Lower lobe of right lung (tissue), 2 donors: ENCODE results near the gene MGAT4C. TPM values are rescaled to one million over a fixed set of nuclear protein-coding genes. Genes with fewer than 3 reads are reported as not detected.
"Not testable (repeated sequence)": the region's sequence is repeated elsewhere in the genome, so short reads cannot be mapped to it uniquely, and the experiment has no call there.

Source experiments
- ATAC-seq, 2 donors: fragments of 200-7000 bp; cut with Tn5 transposase; one replicate each; pipeline ENCODE4 v1.9.1; 2020 to 2022; ENCODE audit warnings: mild to moderate bottlenecking in 2 of 2, moderate library complexity in 2 of 2
- DNase-seq: peaks from one replicate; pipeline ENCODE4 v3.0.0-alpha.2; 2020
- H3K27ac ChIP-seq: fragments of 200-600 bp; one replicate; pipeline ENCODE4 v1.8.0; 2022
- H3K27me3 ChIP-seq: fragments of 200-600 bp; one replicate; pipeline ENCODE4 v1.8.0; 2022; ENCODE audit warnings: low read depth
- H3K36me3 ChIP-seq: fragments of 200-600 bp; one replicate; pipeline ENCODE4 v1.8.0; 2022; ENCODE audit warnings: mild to moderate bottlenecking
- H3K4me1 ChIP-seq: fragments of 200-600 bp; one replicate; pipeline ENCODE4 v1.8.0; 2022
- H3K4me3 ChIP-seq: fragments of 200-600 bp; one replicate; pipeline ENCODE4 v1.8.0; 2022; ENCODE audit warnings: mild to moderate bottlenecking
- H3K9me3 ChIP-seq: fragments of 200-600 bp; one replicate; pipeline ENCODE4 v1.8.0; 2022
- intact Hi-C: fragments of 100-400 bp; cut with DNase I; formaldehyde crosslinking; loops from one replicate; pipeline ENCODE4 v1.11.0; 2022
- long read RNA-seq: library from polyadenylated mRNA; unstranded; transcript quantifications from one replicate; pipeline ENCODE4 v2.0.0, GENCODE V29; 2021
- total RNA-seq: library from RNA; stranded (reverse); fragmentation: NEBNext Ultra II Directional; extraction: Animal tissue kit (Norgen Biotek cat#: 25700); gene quantifications from one replicate; pipeline ENCODE4 v1.2.1, GENCODE V29; 2021
- TF ChIP-seq, protein P1 (sequence below): fragments of 200-600 bp; IDR thresholded peaks from one replicate; pipeline ENCODE4 v1.8.0; 2022; ENCODE audit warnings: antibody characterized with exemption, mild to moderate bottlenecking
- donor health status: DM: no; HTN: yes; CAD: no; lungs with severe emphysema.

MGAT4C gene
- 0.21 TPM for total RNA-seq
- long read RNA-seq: 0 reads

DNA sequence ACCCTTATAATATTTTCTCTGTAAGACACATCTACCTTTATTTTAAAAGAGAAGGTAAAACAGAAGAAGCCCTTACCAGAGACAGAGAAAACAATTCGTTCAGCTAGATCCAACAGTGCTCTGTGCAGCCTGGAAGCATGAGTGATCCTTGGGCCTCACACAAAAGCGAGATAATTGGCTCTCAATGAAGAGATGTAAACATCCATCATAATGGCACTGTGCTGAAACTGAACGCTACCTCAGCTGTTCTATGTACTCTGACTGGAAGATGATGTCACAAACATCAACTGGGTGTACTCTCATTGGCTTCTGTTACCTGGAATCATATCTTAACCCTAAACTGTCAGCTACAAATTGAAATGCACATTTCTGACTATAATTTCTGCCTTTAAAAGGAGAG is at the start of gene MGAT4C:
Gene MGAT4C, minus strand, starts transcription at position 229 of the 400 bp plus-strand sequence.
- Histone ChIP-seq H3K36me3 (no peaks in the 10 kb centered on the region), H3K4me1 (no peaks in the 10 kb centered on the region), H3K4me3 (no peak within 1 kb of the TSS), H3K9me3 (no peaks in the 10 kb centered on the region), H3K27me3 (no peaks in the 10 kb centered on the region), H3K27ac (no peak within 1 kb of the TSS)
- intact Hi-C loops: no loop called here
- no peak for DNase-seq
- peak in 1 of 2 donors; percentile 68 for ATAC-seq
- TF ChIP-seq, protein P1, sequence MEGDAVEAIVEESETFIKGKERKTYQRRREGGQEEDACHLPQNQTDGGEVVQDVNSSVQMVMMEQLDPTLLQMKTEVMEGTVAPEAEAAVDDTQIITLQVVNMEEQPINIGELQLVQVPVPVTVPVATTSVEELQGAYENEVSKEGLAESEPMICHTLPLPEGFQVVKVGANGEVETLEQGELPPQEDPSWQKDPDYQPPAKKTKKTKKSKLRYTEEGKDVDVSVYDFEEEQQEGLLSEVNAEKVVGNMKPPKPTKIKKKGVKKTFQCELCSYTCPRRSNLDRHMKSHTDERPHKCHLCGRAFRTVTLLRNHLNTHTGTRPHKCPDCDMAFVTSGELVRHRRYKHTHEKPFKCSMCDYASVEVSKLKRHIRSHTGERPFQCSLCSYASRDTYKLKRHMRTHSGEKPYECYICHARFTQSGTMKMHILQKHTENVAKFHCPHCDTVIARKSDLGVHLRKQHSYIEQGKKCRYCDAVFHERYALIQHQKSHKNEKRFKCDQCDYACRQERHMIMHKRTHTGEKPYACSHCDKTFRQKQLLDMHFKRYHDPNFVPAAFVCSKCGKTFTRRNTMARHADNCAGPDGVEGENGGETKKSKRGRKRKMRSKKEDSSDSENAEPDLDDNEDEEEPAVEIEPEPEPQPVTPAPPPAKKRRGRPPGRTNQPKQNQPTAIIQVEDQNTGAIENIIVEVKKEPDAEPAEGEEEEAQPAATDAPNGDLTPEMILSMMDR: no peak

DNA sequence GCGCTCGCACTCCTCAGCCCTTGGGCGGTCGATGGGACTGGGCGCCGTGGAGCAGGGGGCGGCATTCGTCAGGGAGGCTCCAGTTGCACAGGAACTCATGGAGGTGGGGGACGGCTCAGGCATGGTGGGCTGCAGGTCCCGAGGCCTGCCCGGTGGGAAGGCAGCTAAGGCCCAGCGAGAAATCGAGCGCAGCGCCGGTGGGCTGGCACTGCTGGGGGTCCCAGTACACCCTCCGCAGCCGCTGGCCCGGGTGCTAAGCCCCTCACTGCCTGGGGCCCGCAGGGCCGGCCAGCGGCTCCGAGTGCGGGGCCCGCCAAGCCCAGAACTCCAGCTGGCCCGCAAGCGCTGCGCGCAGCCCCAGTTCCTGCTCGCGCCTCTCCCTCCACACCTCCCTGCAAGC is 40.2 kb upstream of the MGAT4C start:
- H3K9me3 ChIP-seq, H3K27ac ChIP-seq, H3K4me1 ChIP-seq, H3K4me3 ChIP-seq, ATAC-seq, H3K36me3 ChIP-seq, intact Hi-C loops, H3K27me3 ChIP-seq, DNase-seq: not testable (repeated sequence)

DNA sequence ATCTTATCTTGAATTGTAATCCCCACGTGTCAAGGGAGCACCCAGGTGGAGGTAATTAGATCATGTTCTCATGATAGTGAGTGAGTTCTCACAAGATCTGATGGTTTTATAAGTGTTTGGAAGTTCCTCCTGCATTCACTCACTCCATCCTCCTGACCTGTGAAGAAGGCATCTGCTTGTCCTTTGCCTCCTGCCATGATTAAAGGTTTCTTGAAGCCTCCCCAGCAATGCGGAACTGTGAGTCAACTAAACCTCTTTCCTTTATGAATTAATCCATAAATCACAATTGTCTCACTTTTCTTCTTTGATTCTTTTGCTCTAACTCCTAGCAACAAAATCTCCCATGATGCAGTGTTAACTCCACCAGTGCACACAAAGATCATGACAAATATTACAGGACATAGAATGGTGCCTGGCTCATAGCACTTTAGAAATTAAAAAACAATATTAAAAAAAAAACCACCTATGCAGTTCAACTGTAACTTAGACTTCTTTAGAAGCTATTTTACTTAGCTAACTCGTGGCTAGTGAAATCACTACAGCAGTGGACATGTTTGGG is 37.6 kb upstream of the MGAT4C start:
- Histone ChIP-seq H3K36me3 (no peaks in the 10 kb centered on the region), H3K9me3 (no peaks in the 10 kb centered on the region), H3K4me3 (no peak overlapping the region), H3K27me3 (no peaks in the 10 kb centered on the region), H3K27ac (no peak overlapping the region), H3K4me1 (no peaks in the 10 kb centered on the region)
- TF ChIP-seq, protein P1: no peak
- ATAC-seq: no peak
- intact Hi-C loops: no loop called here
- DNase-seq: no peak

DNA sequence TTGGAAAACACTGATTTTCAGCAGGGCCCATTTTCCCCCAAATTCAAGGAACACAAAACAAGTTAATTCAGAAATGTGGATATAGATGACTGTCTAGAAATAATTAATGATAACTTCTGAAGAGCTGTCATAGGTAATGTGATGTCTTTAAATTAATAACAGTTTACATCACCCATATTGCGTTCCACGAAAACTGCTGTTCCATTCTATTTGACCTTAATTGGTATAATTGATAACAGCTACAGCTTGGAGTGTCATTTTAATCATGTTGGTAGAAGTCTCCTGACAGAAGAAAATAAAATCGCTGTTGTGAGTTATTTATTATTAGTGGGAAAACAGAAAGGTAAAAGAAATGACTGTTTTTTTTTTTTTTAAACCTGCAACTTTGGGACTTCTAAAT is 36.3 kb upstream of the MGAT4C start:
- Histone ChIP-seq H3K36me3 (no peaks in the 10 kb centered on the region), H3K9me3 (no peaks in the 10 kb centered on the region), H3K4me3 (no peak overlapping the region), H3K27ac (no peak overlapping the region), H3K4me1 (no peaks in the 10 kb centered on the region), H3K27me3 (no peaks in the 10 kb centered on the region)
- TF ChIP-seq, protein P1: no peak
- ATAC-seq (no peak), DNase-seq (no peak)
- intact Hi-C loops: no loop called here

DNA sequence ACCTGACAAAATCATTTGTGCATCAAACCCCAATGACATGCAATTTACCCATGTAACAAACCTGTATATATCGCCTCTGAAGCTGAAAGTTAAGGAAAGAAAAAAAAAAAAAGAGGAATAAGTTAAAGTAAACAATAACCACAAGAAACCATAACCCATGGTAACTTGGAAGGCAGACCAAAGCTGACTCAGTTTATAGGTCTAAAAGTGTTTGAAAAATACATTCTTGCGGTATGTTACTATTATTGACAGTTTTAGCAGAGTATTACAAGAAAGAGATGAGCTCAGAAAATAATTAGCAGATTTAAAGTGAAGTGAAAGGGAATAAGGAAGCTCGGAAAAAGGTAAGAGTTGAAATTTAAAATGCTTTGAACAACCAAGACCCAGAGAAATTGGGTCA is 34.4 kb upstream of the MGAT4C start:
- TF ChIP-seq, protein P1: no peak
- no peak for ATAC-seq
- Histone ChIP-seq H3K36me3 (no peaks in the 10 kb centered on the region), H3K4me3 (no peak overlapping the region), H3K9me3 (no peaks in the 10 kb centered on the region), H3K27ac (no peak overlapping the region), H3K27me3 (no peaks in the 10 kb centered on the region), H3K4me1 (no peaks in the 10 kb centered on the region)
- intact Hi-C loops: no loop called here
- DNase-seq: no peak

DNA sequence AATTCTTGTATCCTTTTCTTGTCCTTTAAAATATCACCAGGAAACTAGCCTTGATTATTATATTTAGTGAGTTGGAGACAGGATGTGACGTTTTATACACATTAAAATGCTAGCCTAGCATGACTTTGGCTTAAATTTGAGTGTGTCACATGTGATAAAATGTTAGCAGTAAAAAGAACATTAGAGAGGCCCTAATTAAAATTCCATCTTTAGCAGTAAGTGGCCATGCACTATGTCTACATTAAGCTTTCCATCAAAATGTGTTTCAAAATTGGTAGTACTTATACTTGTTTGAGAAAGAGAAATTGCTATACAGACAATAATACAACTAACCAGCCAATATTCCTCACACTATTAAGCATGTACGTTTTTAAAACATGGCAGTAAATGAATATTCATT is 29.9 kb upstream of the MGAT4C start:
- Histone ChIP-seq H3K4me1 (no peaks in the 10 kb centered on the region), H3K27ac (no peak overlapping the region), H3K9me3 (no peaks in the 10 kb centered on the region), H3K4me3 (no peak overlapping the region), H3K36me3 (no peaks in the 10 kb centered on the region), H3K27me3 (no peaks in the 10 kb centered on the region)
- TF ChIP-seq, protein P1: no peak
- intact Hi-C loops: no loop called here
- ATAC-seq (no peak), DNase-seq (no peak)
